ENCODE measurements around the gene CYBA. TPM values are rescaled to one million over a fixed set of nuclear protein-coding genes. Genes with fewer than 3 reads are reported as not detected.

Gene CYBA
- polyA plus RNA-seq, 3 donors = 1,168 to 2,376 (median 2,092) TPM

- H3K27ac ChIP-seq (ENCODE audit: low read depth in 1 of 2, low read length in 2 of 2) = peak overlapping the region in 1 of 2 donors; percentile 26
Measured at GRCh38 chr16:88697831-88698615, 47.2 kb upstream of the CYBA start.

More at GRCh38 chr16:88697831-88698615, 47.2 kb upstream of the CYBA start:
- no peak overlapping the region for H3K4me3 ChIP-seq (replicated peaks in 1 of 3; ENCODE audit: low read depth in 2 of 3, low read length in 3 of 3)
- peak overlapping the region in 5 of 7 donors; percentile 46 to 87 (median 54) for H3K27ac Mint-ChIP-seq
- no peaks in the 10 kb centered on the region for H3K9me3 Mint-ChIP-seq
- H3K79me2 ChIP-seq (ENCODE audit: insufficient read depth, low read length) = peaks cover 56% of the 10 kb centered on the region
- no peaks in the 10 kb centered on the region for H3K27me3 ChIP-seq (ENCODE audit: control insufficient read depth in 2 of 2, insufficient read depth in 2 of 2, low read length in 2 of 2)
- intact Hi-C loops (cut with micrococcal nuclease) = no loop called here
- H3K36me3 Mint-ChIP-seq = peaks cover 54 to 71% of the 10 kb centered on the region in 2 donors
- no peak overlapping the region for H3K9ac ChIP-seq (ENCODE audit: insufficient read depth, low read length, poor library complexity, severe bottlenecking)
- TF ChIP-seq CTCF (IDR thresholded peaks at IDR 0.05) = peak; percentile 22
- no peak for DNase-seq
- H3K36me3 ChIP-seq (replicated peaks in 1 of 2; ENCODE audit: control insufficient read depth in 1 of 2, insufficient read depth in 2 of 2, low read length in 2 of 2) = peaks cover 54 to 59% of the 10 kb centered on the region in 2 donors
- peaks cover 50% of the 10 kb centered on the region for H3K4me1 Mint-ChIP-seq
- H3K4me2 ChIP-seq (replicated peaks; ENCODE audit: extremely low read depth, low read length, poor library complexity, severe bottlenecking) = no peak overlapping the region
- H3K4me1 ChIP-seq (ENCODE audit: control insufficient read depth in 1 of 2, insufficient read depth in 2 of 2, low read length in 2 of 2) = peaks cover 46 to 49% of the 10 kb centered on the region in 2 donors
- no peak overlapping the region for H2AFZ ChIP-seq (ENCODE audit: insufficient read depth, low read depth, low read length, poor library complexity, severe bottlenecking)
- no peaks in the 10 kb centered on the region for H3K9me3 ChIP-seq (replicated peaks in 1 of 2; ENCODE audit: control insufficient read depth in 1 of 2, insufficient read depth in 1 of 2, low read length in 2 of 2)
- no peak overlapping the region for H3K4me3 Mint-ChIP-seq
- no peaks in the 10 kb centered on the region for H3K27me3 Mint-ChIP-seq (ENCODE audit: low read depth in 3 of 3)
- 91% methylated on average over 35 of the region's 37 CpGs for WGBS (ENCODE audit: insufficient coverage)
- H4K20me1 ChIP-seq (ENCODE audit: insufficient read depth, low read length) = peaks cover 66% of the 10 kb centered on the region

Measured in CD14-positive monocyte (primary cell).